ENCODE data around the gene GMDS. TPM values are rescaled to one million over a fixed set of nuclear protein-coding genes. Genes with fewer than 3 reads are reported as not detected.
"Not testable (repeated sequence)": the region's sequence is repeated elsewhere in the genome, so short reads cannot be mapped to it uniquely, and the experiment has no call there.

Gene GMDS
- polyA plus RNA-seq, 1 of the 3 experiments (the other 2 are of a cell fraction), result 12.3 TPM

GRCh38 chr6:1669996-1670395 lies 575.4 kb downstream of the GMDS start:
- Histone ChIP-seq H3K9me2 (no peaks in the 10 kb centered on the region), H3K9ac (no peak overlapping the region), H3K4me2 (no peak overlapping the region), H3K79me2 (ENCODE audit: insufficient read depth) (no peaks in the 10 kb centered on the region), H4K20me1 (ENCODE audit: insufficient read depth) (no peaks in the 10 kb centered on the region), H3K4me3 (ENCODE audit: low read depth in 2 of 2, low read length in 1 of 2) (no peak overlapping the region), H3F3A (replicated peaks; ENCODE audit: insufficient read depth) (no peaks in the 10 kb centered on the region), H3K27me3 (ENCODE audit: insufficient read depth) (no peaks in the 10 kb centered on the region), H3K27ac (ENCODE audit: low read depth in 2 of 2, low read length in 1 of 2) (no peak overlapping the region), H3K4me1 (ENCODE audit: control insufficient read depth in 1 of 2, insufficient read depth in 2 of 2, low read depth in 1 of 2, low read length in 1 of 2) (peaks cover 11 to 20% of the 10 kb centered on the region in 2 experiments; a peak in 3 of 4 replicates), H2AFZ (ENCODE audit: low read depth) (no peak overlapping the region), H3K9me3 (no peaks in the 10 kb centered on the region), H3K36me3 (replicated peaks in 1 of 2; ENCODE audit: control insufficient read depth in 1 of 2, insufficient read depth in 2 of 2, low read length in 1 of 2) (no peaks in the 10 kb centered on the region)
- WGBS (ENCODE audit: low lambda C conversion rate), result 91% methylated on average over 10 of the region's 11 CpGs
- ChIA-PET CTCF (interaction anchor here (1.0 to 1.3 kb wide), 2 partner anchors 9 to 17 kb away, joined by 3 to 10 read pairs; no protein-coding TSS in a partner anchor), POLR2A (no interaction called here)
- TF ChIP-seq FOXM1 (IDR thresholded peaks at IDR 0.05; ENCODE audit: low read depth), result no peak
- no peak for TF ChIP-seq GATA2 (CRISPR knock-in tag; IDR thresholded peaks at IDR 0.05)
- TF ChIP-seq, protein P1, sequence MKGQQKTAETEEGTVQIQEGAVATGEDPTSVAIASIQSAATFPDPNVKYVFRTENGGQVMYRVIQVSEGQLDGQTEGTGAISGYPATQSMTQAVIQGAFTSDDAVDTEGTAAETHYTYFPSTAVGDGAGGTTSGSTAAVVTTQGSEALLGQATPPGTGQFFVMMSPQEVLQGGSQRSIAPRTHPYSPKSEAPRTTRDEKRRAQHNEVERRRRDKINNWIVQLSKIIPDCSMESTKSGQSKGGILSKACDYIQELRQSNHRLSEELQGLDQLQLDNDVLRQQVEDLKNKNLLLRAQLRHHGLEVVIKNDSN (IDR thresholded peaks at IDR 0.05; ENCODE audit: borderline replicate concordance, low read depth), result no peak
- TF ChIP-seq, protein P2, sequence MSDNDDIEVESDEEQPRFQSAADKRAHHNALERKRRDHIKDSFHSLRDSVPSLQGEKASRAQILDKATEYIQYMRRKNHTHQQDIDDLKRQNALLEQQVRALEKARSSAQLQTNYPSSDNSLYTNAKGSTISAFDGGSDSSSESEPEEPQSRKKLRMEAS (IDR thresholded peaks at IDR 0.05; ENCODE audit: low read depth), result no peak
- TF ChIP-seq, protein P3, sequence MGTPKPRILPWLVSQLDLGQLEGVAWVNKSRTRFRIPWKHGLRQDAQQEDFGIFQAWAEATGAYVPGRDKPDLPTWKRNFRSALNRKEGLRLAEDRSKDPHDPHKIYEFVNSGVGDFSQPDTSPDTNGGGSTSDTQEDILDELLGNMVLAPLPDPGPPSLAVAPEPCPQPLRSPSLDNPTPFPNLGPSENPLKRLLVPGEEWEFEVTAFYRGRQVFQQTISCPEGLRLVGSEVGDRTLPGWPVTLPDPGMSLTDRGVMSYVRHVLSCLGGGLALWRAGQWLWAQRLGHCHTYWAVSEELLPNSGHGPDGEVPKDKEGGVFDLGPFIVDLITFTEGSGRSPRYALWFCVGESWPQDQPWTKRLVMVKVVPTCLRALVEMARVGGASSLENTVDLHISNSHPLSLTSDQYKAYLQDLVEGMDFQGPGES (IDR thresholded peaks at IDR 0.05; ENCODE audit: low read depth, low read length), result no peak
- no peak for TF ChIP-seq SIN3A (IDR thresholded peaks at IDR 0.05; ENCODE audit: borderline replicate concordance, low read depth, low read length)
- TF ChIP-seq ELF1 (IDR thresholded peaks at IDR 0.05), result no peak
- no peak for TF ChIP-seq CHD2 (IDR thresholded peaks at IDR 0.05; ENCODE audit: low read length, partially characterized antibody)
- TF ChIP-seq, protein P4, sequence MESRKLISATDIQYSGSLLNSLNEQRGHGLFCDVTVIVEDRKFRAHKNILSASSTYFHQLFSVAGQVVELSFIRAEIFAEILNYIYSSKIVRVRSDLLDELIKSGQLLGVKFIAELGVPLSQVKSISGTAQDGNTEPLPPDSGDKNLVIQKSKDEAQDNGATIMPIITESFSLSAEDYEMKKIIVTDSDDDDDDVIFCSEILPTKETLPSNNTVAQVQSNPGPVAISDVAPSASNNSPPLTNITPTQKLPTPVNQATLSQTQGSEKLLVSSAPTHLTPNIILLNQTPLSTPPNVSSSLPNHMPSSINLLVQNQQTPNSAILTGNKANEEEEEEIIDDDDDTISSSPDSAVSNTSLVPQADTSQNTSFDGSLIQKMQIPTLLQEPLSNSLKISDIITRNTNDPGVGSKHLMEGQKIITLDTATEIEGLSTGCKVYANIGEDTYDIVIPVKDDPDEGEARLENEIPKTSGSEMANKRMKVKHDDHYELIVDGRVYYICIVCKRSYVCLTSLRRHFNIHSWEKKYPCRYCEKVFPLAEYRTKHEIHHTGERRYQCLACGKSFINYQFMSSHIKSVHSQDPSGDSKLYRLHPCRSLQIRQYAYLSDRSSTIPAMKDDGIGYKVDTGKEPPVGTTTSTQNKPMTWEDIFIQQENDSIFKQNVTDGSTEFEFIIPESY (IDR thresholded peaks at IDR 0.05; ENCODE audit: borderline replicate concordance, low read depth), result no peak
- no peak for TF ChIP-seq TEAD4 (IDR thresholded peaks at IDR 0.05; ENCODE audit: borderline replicate concordance, insufficient read depth)
- no peak for TF ChIP-seq RAD21 (IDR thresholded peaks at IDR 0.05; ENCODE audit: low read length)
- no peak for TF ChIP-seq MEF2A (IDR thresholded peaks at IDR 0.05; ENCODE audit: borderline replicate concordance, low read depth)
- TF ChIP-seq RCOR1 (IDR thresholded peaks at IDR 0.05; ENCODE audit: low read length), result no peak
- no peak for TF ChIP-seq EZH2phosphoT487 (IDR thresholded peaks at IDR 0.05; ENCODE audit: borderline replicate concordance, low read depth)
- TF ChIP-seq USF2 (IDR thresholded peaks at IDR 0.05; ENCODE audit: borderline replicate concordance, low read depth, low read length), result no peak
- DNase-seq, result no peak

DNA sequence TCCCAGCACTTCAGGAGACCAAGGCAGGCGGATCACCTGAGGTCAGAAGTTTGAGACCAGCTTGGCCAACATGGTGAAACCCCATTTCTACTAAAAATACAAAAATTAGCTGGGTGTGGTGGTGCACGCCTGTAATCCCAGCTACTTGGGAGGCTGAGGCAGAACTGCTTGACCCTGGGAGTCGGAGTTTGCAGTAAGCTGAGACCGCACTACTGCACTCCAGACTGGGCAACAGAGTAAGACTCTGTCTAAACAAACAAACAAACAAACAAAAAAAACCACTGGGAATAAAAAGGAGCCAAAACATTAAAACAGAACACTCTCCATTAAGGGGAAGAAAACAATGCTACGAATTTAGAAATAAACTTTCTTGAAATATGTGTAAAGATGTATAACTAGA lies 576.9 kb downstream of the GMDS start:
- H3F3A ChIP-seq (replicated peaks; ENCODE audit: insufficient read depth); H3K27me3 ChIP-seq (ENCODE audit: insufficient read depth); H3K9me3 ChIP-seq; H4K20me1 ChIP-seq (ENCODE audit: insufficient read depth); H3K9me2 ChIP-seq; H3K9ac ChIP-seq; CTCF ChIA-PET; DNase-seq; H3K27ac ChIP-seq (ENCODE audit: low read depth in 2 of 2, low read length in 1 of 2); H3K79me2 ChIP-seq (ENCODE audit: insufficient read depth); H3K36me3 ChIP-seq (replicated peaks in 1 of 2; ENCODE audit: control insufficient read depth in 1 of 2, insufficient read depth in 2 of 2, low read length in 1 of 2); H3K4me2 ChIP-seq; H2AFZ ChIP-seq (ENCODE audit: low read depth); POLR2A ChIA-PET; H3K4me3 ChIP-seq (ENCODE audit: low read depth in 2 of 2, low read length in 1 of 2): not testable (repeated sequence)
- H3K4me1 ChIP-seq (ENCODE audit: control insufficient read depth in 1 of 2, insufficient read depth in 2 of 2, low read depth in 1 of 2, low read length in 1 of 2), result peaks cover 11 to 20% of the 10 kb centered on the region in 2 experiments; a peak in 3 of 4 replicates
- 98% methylated on average over 5 of the region's 5 CpGs for WGBS (ENCODE audit: low lambda C conversion rate)

Measured in SK-N-SH (cell line).